HepG2 (cell line): ENCODE measurements around the gene CABLES2. TPM values are rescaled to one million over a fixed set of nuclear protein-coding genes. Genes with fewer than 3 reads are reported as not detected.

Source experiments
- ATAC-seq: fragments of 200-7000 bp; cut with Tn5 transposase; 3 replicates; pipeline ENCODE4 v1.9.1; 2020; ENCODE audit warnings: mild to moderate bottlenecking, moderate library complexity
- BruUV-seq: library from RNA; stranded (reverse); fragments of 400-500 nt; replicated peaks from 2 replicates; lab custom pipeline; 2021; lab: Mats Ljungman, UMichigan
- CTCF ChIA-PET: fragments of 300-600 bp; formaldehyde crosslinking; extraction: SDS; loops from one replicate; lab custom pipeline; 2021; ENCODE audit warnings: low total read pairs, inconsistent platforms, low intra/inter-chr PET ratio; lab: Yijun Ruan, JAX
- POLR2A ChIA-PET: fragments of 350-600 bp; sonication (Branson Sonifier 250); formaldehyde crosslinking; loops from one replicate; lab custom pipeline; 2020; ENCODE audit warnings: antibody characterized with exemption, inconsistent platforms; lab: Yijun Ruan, JAX
- DNase-seq: peaks from one replicate; pipeline ENCODE4 v3.0.0-alpha.2; 2015; ENCODE audit warnings: low spot score
- FAIRE-seq: peaks from 3 replicates; lab custom pipeline; 2011; peaks lifted over from hg19 to GRCh38; lab: Jason Lieb, UNC
- H2AFZ ChIP-seq: one replicate; pipeline ENCODE4 v1.6.1; 2011; ENCODE audit warnings: low read length, inconsistent platforms
- H3K27ac ChIP-seq: fragments of 300-600 bp; 3 replicates; pipeline ENCODE4 v1.8.0; 2011; ENCODE audit warnings: mixed run types, mild to moderate bottlenecking, mixed read lengths, low read length, inconsistent platforms; ENCODE audit not compliant: insufficient read depth; ENCODE audit errors: extremely low read length
- H3K27me3 ChIP-seq, 2 experiments: fragments of 200-600 bp in 1 of 2; 2 replicates in 1 of 2; 3 replicates in 1 of 2; pipeline versions ENCODE4 v1.6.0 to v1.8.0; 2011; ENCODE audit warnings: low read length in 2 of 2, mild to moderate bottlenecking in 2 of 2, moderate library complexity in 2 of 2, inconsistent platforms in 1 of 2; ENCODE audit not compliant: insufficient read depth in 2 of 2, control insufficient read depth in 1 of 2
- H3K36me3 ChIP-seq, 2 experiments: fragments of 200-600 bp in 1 of 2; replicated peaks in 1 of 2; 2 replicates in 1 of 2; 3 replicates in 1 of 2; pipeline versions ENCODE4 v1.5.1 to v1.8.0; 2011; ENCODE audit warnings: low read length in 2 of 2, inconsistent platforms in 1 of 2; ENCODE audit not compliant: insufficient read depth in 2 of 2, control insufficient read depth in 1 of 2
- H3K4me1 ChIP-seq: 2 replicates; pipeline ENCODE4 v1.5.1; 2012; ENCODE audit warnings: low read length, inconsistent platforms; ENCODE audit not compliant: insufficient read depth
- H3K4me2 ChIP-seq: 2 replicates; pipeline ENCODE4 v1.6.0; 2011; ENCODE audit warnings: low read depth, low read length, inconsistent platforms
- H3K4me3 ChIP-seq, 3 experiments: fragments of 200-600 bp in 1 of 3; sonication (generic), shearing (Covaris generic) in 1 of 3; replicated peaks in 1 of 3; 2 replicates each; pipeline ENCODE4 v1.5.1; 2011 to 2016; ENCODE audit warnings: low read length in 3 of 3, inconsistent platforms in 2 of 3, low read depth in 2 of 3, mild to moderate bottlenecking in 2 of 3, control low read depth in 1 of 3, mixed read lengths in 1 of 3; ENCODE audit not compliant: insufficient read depth in 1 of 3
- H3K79me2 ChIP-seq: one replicate; pipeline ENCODE4 v1.6.1; 2011; ENCODE audit warnings: low read length, inconsistent platforms; ENCODE audit not compliant: insufficient read depth
- H3K9ac ChIP-seq: 2 replicates; pipeline ENCODE4 v1.6.0; 2011; ENCODE audit warnings: mild to moderate bottlenecking, low read depth, low read length, inconsistent platforms; ENCODE audit not compliant: insufficient read depth
- H3K9me3 ChIP-seq: 2 replicates; pipeline ENCODE4 v1.5.1; 2012; ENCODE audit warnings: mild to moderate bottlenecking, low read length
- H4K20me1 ChIP-seq: 2 replicates; pipeline ENCODE4 v1.6.0; 2011; ENCODE audit warnings: inconsistent platforms, mild to moderate bottlenecking, low read length, moderate library complexity; ENCODE audit not compliant: insufficient read depth
- AGO2 ChIP-seq: fragments of 200-400 bp; formaldehyde crosslinking; optimal IDR thresholded peaks from 2 replicates; pipeline ENCODE3; 2017; ENCODE audit warnings: mild to moderate bottlenecking, low read depth, low read length, moderate library complexity
- ARNT ChIP-seq: fragments of 450-650 bp; IDR thresholded peaks from 2 replicates; pipeline ENCODE4 v1.6.1; 2017
- CENPT ChIP-seq: sonication (generic); formaldehyde crosslinking; IDR thresholded peaks from 2 replicates; pipeline ENCODE4 v1.8.0; 2022; ENCODE audit warnings: low read depth, mild to moderate bottlenecking, moderate library complexity, missing genetic modification reagents
- FOSL2 ChIP-seq: sonication (generic); formaldehyde crosslinking; IDR thresholded peaks from 2 replicates; pipeline ENCODE4 v1.4.0; 2020; ENCODE audit warnings: missing genetic modification reagents
- HINFP ChIP-seq: sonication (generic); formaldehyde crosslinking; IDR thresholded peaks from 2 replicates; pipeline ENCODE4 v1.4.0; 2020; ENCODE audit warnings: low read depth, mild to moderate bottlenecking, missing genetic modification reagents
- MTA1 ChIP-seq: sonication (generic); formaldehyde crosslinking; IDR thresholded peaks from 2 replicates; pipeline ENCODE4 v1.4.0; 2020; ENCODE audit warnings: missing genetic modification reagents, mild to moderate bottlenecking, borderline replicate concordance
- PCBP1 ChIP-seq: fragments of 200-400 bp; formaldehyde crosslinking; IDR thresholded peaks from 2 replicates; pipeline ENCODE4 v1.6.1; 2017; ENCODE audit warnings: mild to moderate bottlenecking, low read depth, low read length, borderline replicate concordance
- SP4 ChIP-seq: sonication (generic); formaldehyde crosslinking; IDR thresholded peaks from 2 replicates; pipeline ENCODE4 v1.8.1; 2023; ENCODE audit warnings: mild to moderate bottlenecking, missing genetic modification reagents
- TGIF2 ChIP-seq: IDR thresholded peaks from 2 replicates; pipeline ENCODE4 v1.6.1; 2016; ENCODE audit warnings: control low read depth, missing compliant biosample characterization
- ZNF367 ChIP-seq: sonication (generic); formaldehyde crosslinking; IDR thresholded peaks from 2 replicates; pipeline ENCODE4 v1.4.0; 2020; ENCODE audit warnings: missing genetic modification reagents, borderline replicate concordance
- ZNF598 ChIP-seq: sonication (generic); formaldehyde crosslinking; IDR thresholded peaks from 2 replicates; pipeline ENCODE4 v1.5.1; 2020; ENCODE audit warnings: mild to moderate bottlenecking, missing genetic modification reagents, borderline replicate concordance
- ZNF615 ChIP-seq: sonication (generic); formaldehyde crosslinking; IDR thresholded peaks from 2 replicates; pipeline ENCODE4 v1.5.0; 2020; ENCODE audit warnings: mild to moderate bottlenecking, missing genetic modification reagents, borderline replicate concordance
- ZNF883 ChIP-seq: sonication (generic); formaldehyde crosslinking; IDR thresholded peaks from 2 replicates; pipeline ENCODE4 v1.5.1; 2020; ENCODE audit warnings: mild to moderate bottlenecking, missing genetic modification reagents; ENCODE audit errors: not compliant biosample characterization
- WGBS: methylation state at CpG from one replicate; pipeline ENCODE4 v1.1.6; 2017; ENCODE audit warnings: low lambda C conversion rate; 5-methylcytosine and 5-hydroxymethylcytosine counted together
- in situ Hi-C: cut with HindIII; loops from 2 replicates; pipeline ENCODE4 v1.10.0; 2017; ENCODE audit warnings: low pct_unique_long_range_greater_than_20kb; ENCODE audit not compliant: extremely low pct_ligation_motif_present
- intact Hi-C: fragments of 100-400 bp; cut with micrococcal nuclease; formaldehyde crosslinking; loops from one replicate; pipeline ENCODE4 v1.10.0; 2022; ENCODE audit not compliant: unreplicated experiment
- polyA plus RNA-seq, 8 experiments: library from polyadenylated mRNA; depleted of rRNA in 3 of 8; stranded (reverse) in 7 of 8; unstranded in 1 of 8; fragments of >200 nt; fragmentation: Illumina TruSeq in 4 of 8; extraction: Trizol in 4 of 8; gene quantifications; 2 replicates each; pipeline versions ENCODE4 v1.2.1 to v1.2.3, GENCODE V29; 2011 to 2016; ENCODE audit warnings: low read depth in 4 of 8, missing spikeins in 1 of 8, mixed read lengths in 1 of 8; ENCODE audit not compliant: insufficient read depth in 1 of 8
- total RNA-seq, 5 experiments: library from RNA; depleted of rRNA; stranded (reverse); fragments of >200 nt; fragmentation: Illumina TruSeq; extraction: Trizol; gene quantifications; 2 replicates each; pipeline ENCODE4 v1.2.3, GENCODE V29; 2016; ENCODE audit warnings: low read depth in 1 of 5
- TF ChIP-seq, protein P1 (sequence below): sonication (generic); formaldehyde crosslinking; IDR thresholded peaks from 2 replicates; pipeline ENCODE4 v1.9.0; 2021; ENCODE audit warnings: missing genetic modification reagents, mild to moderate bottlenecking, borderline replicate concordance
- TF ChIP-seq, protein P2 (sequence below): IDR thresholded peaks from 2 replicates; pipeline ENCODE4 v1.6.1; 2016; ENCODE audit warnings: missing compliant biosample characterization, missing genetic modification reagents, borderline replicate concordance

CABLES2 gene
- total and polyA plus RNA-seq, 2 of the 13 experiments (the other 11 are each of a cell fraction or from before 2014, with no cell fraction given) = 5.2 to 9.7 TPM

GRCh38 chr20:62351469-62352401, 55.4 kb downstream of the CABLES2 start (continued):
- TF ChIP-seq, protein P1, sequence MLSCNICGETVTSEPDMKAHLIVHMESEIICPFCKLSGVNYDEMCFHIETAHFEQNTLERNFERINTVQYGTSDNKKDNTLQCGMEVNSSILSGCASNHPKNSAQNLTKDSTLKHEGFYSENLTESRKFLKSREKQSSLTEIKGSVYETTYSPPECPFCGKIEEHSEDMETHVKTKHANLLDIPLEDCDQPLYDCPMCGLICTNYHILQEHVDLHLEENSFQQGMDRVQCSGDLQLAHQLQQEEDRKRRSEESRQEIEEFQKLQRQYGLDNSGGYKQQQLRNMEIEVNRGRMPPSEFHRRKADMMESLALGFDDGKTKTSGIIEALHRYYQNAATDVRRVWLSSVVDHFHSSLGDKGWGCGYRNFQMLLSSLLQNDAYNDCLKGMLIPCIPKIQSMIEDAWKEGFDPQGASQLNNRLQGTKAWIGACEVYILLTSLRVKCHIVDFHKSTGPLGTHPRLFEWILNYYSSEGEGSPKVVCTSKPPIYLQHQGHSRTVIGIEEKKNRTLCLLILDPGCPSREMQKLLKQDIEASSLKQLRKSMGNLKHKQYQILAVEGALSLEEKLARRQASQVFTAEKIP (CRISPR knock-in tag) = no peak
- TF ChIP-seq ZNF615 (CRISPR knock-in tag) = no peak

GRCh38 chr20:62350629-62351422, 56.3 kb downstream of the CABLES2 start:
- Histone ChIP-seq H3K4me1 (peaks cover 43% of the 10 kb centered on the region), H3K4me2 (no peak overlapping the region), H3K9ac (no peak overlapping the region), H3K9me3 (no peaks in the 10 kb centered on the region), H4K20me1 (peaks cover 17% of the 10 kb centered on the region; the same call in 1 of the 2 replicates), H3K36me3 (peaks cover 37 to 53% of the 10 kb centered on the region in 2 experiments), H3K27me3 (no peaks in the 10 kb centered on the region), H2AFZ (no peak overlapping the region), H3K4me3 (no peak overlapping the region), H3K27ac (peak overlapping the region; percentile 6), H3K79me2 (peaks cover 18% of the 10 kb centered on the region)
- 96% methylated on average over 23 of the region's 23 CpGs for WGBS
- ChIA-PET CTCF (no interaction called here), POLR2A (interaction anchor here (0.9 to 5.8 kb wide), 3 partner anchors 14 to 25 kb away, joined by 7 to 62 read pairs (median 10); partner anchors contain the start of gene LAMA5)
- no peak for ATAC-seq
- intact Hi-C loops = no loop called here
- no peak for FAIRE-seq
- BruUV-seq = no TSS peak
- in situ Hi-C loops = no loop called here
- no peak for DNase-seq
- TF ChIP-seq MTA1 (CRISPR knock-in tag) (peak; percentile 56; the same call in 1 of the 2 replicates), FOSL2 (CRISPR knock-in tag) (no peak), HINFP (no peak), CENPT (0 out of 2 replicates have a peak, but pooled peaks have one; percentile 42), PCBP1 (0 out of 2 replicates have a peak, but pooled peaks have one; percentile 4), ZNF367 (CRISPR knock-in tag) (no peak), ZNF598 (CRISPR knock-in tag) (peak; percentile 17; the same call in 1 of the 2 replicates), ARNT (no peak), SP4 (0 out of 2 replicates have a peak, but pooled peaks have one; percentile 5), AGO2 (peak; percentile 2), ZNF883 (CRISPR knock-in tag) (peak; percentile 24), TGIF2 (CRISPR knock-in tag) (no peak)
- TF ChIP-seq, protein P2, sequence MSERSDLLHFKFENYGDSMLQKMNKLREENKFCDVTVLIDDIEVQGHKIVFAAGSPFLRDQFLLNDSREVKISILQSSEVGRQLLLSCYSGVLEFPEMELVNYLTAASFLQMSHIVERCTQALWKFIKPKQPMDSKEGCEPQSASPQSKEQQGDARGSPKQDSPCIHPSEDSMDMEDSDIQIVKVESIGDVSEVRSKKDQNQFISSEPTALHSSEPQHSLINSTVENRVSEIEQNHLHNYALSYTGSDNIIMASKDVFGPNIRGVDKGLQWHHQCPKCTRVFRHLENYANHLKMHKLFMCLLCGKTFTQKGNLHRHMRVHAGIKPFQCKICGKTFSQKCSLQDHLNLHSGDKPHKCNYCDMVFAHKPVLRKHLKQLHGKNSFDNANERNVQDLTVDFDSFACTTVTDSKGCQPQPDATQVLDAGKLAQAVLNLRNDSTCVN (CRISPR knock-in tag) = no peak
